SKM-1 treated with dmso at 0.1 percent for 144 hours (cell line): ENCODE data around the gene CASP3.
"Not testable (repeated sequence)": the region's sequence is repeated elsewhere in the genome, so short reads cannot be mapped to it uniquely, and the experiment has no call there.

ENCODE experiments used
- DNase-seq: peaks from one replicate; lab custom pipeline; 2025; ENCODE audit not compliant: unreplicated experiment; lab: John Stamatoyannopoulos, UW

The CASP3 gene

DNA sequence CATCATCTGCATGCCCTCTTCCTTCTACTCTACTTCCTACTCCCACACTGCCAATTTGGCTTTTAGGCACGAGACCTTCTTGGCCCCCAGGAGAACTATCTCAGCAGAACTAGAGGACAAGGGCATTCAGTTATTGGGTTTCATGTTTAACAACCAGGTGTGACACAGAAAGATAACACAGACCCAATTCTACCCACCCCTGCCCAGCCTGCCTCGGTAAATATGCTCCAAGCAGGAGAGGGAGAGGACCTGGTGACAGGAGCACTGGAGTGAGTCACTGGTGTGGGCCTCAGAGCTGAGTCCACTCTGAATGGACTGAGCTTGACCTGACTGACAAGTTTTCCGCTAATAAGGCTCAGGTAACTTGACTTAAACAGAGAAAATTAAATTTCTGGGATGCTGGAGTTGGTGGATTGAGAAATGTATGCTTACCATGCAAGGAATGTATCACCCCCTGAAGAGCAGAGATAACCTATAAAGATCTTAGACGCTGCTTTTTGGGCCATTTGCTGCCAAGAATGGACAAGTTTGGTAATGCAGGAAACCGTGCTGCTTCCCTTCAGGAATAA, 52.5 kb downstream of the CASP3 start:
- DNase-seq: no peak

GRCh38 chr4:184596044-184596616, 53.1 kb downstream of the CASP3 start:
- no peak for DNase-seq

DNA sequence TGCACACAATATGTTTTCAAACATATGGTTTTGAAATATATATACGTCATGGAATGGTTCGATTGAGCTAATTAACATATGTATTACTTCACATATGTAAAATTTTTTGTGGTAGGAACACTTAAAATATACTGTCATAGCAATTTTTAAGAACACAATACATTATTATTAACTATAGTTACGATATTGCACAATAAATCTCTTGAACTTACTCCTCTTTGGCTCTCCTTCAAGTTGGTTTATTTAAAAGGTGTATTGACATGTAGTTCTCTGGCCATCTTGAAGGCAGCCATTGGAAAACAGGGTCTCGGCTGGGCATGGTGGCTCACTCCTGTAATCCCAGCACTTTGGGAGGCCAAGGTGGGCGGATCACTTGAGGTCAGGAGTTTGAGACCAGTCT, 53.8 kb downstream of the CASP3 start:
- DNase-seq: no peak

DNA sequence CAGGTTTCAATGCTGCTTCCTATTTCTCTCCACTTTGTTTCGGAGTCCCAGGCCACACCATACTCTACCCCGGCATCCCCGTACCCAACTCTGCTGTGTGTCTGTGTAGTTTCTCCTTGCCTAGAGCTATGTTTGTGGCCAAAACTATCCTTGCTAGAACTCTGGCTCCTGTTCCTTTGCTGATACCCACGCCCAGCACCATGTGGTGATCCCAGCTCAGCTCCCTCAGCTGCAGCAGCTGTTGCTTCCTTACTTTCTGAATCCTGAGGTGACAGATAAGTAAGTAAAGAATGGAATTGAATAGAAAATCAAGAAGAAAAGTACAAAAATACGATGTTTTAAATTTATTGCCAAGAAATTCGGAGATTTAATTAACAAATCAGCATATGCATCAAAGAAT, 55.8 kb downstream of the CASP3 start:
- no peak for DNase-seq

GRCh38 chr4:184591747-184592270, 57.4 kb downstream of the CASP3 start:
- not testable (repeated sequence) for DNase-seq

- DNase-seq: no peak
These were observed 58.1 kb downstream of the CASP3 start for GRCh38 chr4:184591070-184591677.

- no peak for DNase-seq
These were observed 59.1 kb downstream of the CASP3 start for GRCh38 chr4:184590196-184590595.

DNA sequence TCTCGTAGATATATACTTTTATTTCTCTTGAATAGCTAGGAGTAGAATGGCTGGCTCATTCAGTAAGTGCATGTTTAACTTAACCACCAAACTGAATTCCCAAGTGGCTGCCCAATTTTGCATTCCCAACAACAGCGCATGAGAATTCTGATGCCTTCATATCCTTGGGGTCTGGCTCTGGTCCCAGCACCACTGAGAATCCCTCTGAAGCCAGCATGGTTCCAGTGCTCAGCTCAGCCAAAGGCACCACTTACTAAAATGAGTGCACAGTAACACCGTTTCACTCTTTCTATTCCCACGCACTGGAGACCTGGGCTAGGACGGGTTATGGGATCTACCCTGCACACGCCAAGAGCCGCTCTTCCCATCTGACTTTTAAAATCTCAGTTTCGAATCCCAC, 60.4 kb downstream of the CASP3 start:
- no peak for DNase-seq

DNA sequence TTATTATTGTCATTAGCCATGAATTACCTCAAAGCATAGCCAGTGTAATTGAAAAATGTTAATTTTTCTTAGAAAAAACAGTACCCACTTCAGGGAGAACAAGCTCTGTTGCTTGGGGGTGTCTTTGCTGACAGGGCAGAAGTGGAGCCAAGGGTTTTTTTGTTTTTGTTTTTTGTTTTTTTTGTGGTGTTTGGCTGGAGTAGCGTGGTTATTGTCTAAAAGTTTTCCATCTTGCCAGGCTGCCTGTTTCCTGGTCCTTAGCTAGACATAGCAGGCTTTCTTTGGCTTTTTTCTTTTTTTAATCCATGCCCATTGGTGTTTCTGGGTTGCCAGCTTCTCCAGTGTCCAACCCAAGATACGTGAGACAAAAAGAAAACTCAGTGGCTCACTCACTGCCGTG, 61.5 kb downstream of the CASP3 start:
- DNase-seq: no peak

GRCh38 chr4:184587221-184587620, 62.0 kb downstream of the CASP3 start:
- no peak for DNase-seq

DNA sequence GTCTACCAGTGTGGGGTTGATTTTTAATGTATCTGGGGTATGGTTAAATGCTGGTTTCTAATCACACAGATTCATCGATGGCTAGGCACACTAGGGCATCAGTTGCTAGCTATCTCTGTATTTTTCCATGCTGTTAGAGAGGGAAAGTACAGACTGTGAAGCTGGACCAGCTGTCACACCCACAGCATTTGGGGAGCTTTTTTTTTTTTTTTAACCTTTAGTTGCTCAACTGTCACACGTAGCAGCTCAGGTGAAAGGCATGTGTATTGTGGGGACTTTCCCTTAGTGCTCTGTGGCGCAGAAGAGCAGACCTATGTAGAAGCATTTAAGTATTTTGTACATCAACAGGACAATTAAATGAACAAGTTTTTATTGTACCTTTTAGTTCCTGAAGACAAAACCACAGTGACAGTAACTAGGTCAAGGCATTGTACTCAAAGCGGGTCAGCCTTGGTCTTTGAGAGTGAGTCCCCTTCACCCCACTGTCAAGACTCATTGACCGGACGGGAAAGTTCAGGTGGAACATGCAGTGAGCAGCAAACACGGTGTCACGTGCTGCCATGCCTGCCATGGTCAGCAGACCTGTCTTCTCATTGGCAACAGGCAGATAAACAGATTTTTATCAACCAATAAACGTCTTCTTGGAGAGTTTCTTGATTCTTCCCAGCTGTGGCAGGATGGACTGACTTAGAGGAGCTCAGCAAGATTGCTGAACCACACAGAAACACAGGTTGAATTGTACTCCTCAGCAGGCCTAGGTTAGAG, 65.3 kb downstream of the CASP3 start:
- no peak for DNase-seq
